Dermis blood vessel endothelial cell (primary cell): Measurements from ENCODE around the gene SEZ6L2. TPM values are rescaled to one million over a fixed set of nuclear protein-coding genes. Genes with fewer than 3 reads are reported as not detected.
"Not testable (repeated sequence)": the region's sequence is repeated elsewhere in the genome, so short reads cannot be mapped to it uniquely, and the experiment has no call there.

Experiments
- DNase-seq: peaks from one replicate; pipeline ENCODE4 v3.0.0; 2010
- total RNA-seq: library from RNA; depleted of rRNA; stranded (reverse); fragments of >200 nt; gene quantifications from 2 replicates; pipeline ENCODE4 v1.2.3, GENCODE V29; 2014

The SEZ6L2 gene
- total RNA-seq = 0.68 and 2.2 TPM in 2 replicates

DNA sequence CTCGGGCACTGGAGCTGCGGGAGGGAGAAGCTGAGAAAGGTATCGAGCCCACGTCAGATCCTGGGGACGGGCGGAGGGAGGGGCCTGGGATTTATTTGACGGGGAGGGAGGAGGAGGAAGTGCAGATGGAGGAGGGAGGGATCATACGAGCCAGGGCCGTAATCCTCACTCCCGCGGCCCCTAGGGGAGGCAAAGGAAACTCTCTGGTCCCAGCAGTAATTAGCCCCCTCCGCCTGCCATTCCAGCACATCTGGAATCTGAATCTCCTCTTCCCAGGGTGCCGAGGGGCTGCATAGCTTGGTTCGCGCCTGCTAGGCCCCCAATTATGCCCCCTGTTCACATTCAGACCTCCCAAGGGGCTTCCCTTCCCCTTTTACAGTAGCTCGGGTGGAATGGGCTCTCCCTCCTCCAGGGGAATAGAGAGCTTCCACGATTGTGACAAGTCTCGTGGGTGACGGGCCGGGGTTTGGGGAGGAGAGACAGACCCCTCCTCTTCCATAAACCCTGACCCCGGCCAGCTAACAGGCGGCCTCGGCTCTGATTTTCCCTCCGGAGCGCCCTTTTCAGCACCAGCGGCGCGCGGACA is at the start of gene SEZ6L2:
TSS of gene SEZ6L2 (minus strand) at position 35 of the 586 bp plus-strand sequence. CDS start 531 bp downstream, outside the sequence.
- DNase-seq = peak; percentile 71

DNA sequence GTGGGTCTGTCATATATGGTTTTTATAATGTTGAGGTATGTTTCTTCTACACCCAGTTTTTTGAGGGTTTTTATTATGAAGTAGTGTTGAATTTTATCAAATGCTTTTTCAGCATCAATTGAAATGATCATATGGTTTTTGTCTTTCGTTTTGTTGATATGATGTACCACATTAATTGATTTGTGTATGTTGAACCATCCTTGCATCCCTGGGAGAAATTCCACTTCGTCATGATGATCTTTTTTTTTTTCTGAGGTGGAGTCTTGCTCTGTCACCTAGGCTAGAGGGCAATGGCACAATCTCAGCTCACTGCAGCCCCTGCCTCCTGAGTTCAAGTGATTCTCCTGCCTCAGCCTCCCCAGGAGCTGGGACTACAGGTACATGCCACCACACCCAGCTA is 48.5 kb upstream of the SEZ6L2 start:
- DNase-seq = no peak

DNA sequence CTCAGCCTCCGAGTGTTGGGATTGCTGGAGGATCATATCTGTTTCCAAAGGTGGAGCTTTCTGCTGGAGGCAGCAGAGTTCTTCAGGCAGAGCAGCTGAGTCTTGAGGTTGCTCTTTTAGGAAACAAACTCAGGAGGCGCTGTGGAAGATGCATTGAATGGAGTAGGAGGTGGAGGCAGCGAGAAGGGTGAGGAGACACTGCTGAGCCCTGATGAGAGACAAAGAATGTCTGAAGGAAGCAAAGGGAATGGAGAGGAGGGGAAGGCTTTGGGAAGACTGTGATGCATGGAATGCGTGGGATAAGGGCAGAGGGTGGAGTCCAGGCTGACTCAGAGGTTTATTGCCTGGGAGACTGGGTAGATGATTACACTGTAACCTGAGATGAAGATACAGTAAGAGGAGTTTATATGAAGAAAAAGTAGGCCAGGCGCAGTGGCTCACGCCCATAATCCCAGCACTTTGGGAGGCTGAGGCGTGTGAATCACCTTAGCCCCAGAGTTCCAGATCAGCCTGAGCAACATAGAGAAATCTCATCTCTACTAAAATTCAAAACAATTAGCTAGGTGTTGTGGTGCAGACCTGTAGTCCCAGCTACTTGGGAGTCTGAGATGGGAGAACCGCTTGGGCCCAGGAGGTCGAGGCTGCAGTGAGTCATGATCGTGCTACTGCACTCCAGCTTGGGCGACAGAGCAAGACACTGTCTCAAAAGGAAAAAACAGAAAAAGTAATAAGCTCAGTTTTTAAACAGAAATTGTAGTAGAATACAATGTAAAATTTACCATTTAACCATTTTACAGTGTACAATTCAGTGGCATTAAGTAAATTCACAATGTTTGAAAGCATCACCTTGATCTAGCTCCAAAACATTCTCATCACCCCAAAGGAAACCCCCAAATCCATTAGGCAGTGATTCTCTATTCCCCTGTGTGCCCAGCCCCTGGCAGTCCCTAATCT is 44.8 kb upstream of the SEZ6L2 start:
- peak; percentile 38 for DNase-seq

GRCh38 chr16:29940656-29941055 is 41.3 kb upstream of the SEZ6L2 start:
- no peak for DNase-seq

DNA sequence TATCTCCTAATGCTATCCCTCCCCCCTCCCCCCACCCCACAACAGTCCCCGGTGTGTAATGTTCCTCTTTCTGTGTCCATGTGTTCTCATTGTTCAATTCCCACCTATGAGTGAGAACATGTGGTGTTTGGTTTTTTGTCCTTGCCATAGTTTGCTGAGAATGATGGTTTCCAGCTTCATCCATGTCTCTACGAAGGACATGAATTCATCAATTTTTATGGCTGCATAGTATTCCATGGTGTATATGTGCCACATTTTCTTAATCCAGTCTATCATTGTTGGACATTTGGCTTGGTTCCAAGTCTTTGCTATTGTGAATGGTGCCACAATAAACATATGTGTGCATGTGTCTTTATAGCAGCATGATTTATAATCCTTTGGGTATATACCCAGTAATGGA is 32.4 kb upstream of the SEZ6L2 start:
- DNase-seq = not testable (repeated sequence)

DNA sequence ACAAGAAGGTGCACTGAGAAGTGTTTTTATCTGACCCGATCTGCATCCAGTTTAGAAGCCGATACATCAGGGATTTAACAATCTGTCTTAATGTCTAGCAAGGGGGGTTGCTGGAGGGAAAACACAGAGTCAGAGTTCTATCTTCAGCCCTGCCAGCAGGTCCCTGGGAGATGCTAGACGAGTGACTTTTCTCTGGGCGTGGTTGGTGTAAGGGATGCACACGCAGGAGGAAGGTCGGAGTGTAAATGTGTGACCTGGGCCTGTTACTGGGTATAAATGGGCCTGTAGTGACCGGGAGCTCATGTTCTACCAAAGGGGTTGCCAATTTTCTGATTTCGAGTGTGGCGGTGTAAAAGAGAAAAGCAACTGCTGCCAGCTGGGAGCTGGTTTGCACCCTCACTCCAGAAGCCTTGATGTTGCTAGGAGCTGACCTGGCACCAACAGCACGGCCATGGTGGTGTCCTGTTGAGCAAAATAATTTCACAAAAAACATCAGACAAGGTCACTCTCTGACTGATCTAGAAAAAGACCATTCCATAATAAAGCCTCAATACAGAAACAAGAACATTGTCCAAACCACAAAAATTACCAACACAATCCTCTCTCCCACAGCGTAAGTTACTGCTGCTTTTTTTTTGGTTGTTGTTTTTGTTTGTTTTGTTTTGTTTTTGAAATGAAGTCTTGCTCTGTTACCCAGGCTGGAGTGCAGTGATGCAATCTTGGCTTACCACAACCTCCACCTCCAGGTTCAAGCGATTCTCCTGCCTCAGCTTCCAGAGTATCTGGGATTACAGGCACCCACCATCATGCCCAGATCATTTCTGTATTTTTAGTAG is 27.9 kb upstream of the SEZ6L2 start:
- no peak for DNase-seq

DNA sequence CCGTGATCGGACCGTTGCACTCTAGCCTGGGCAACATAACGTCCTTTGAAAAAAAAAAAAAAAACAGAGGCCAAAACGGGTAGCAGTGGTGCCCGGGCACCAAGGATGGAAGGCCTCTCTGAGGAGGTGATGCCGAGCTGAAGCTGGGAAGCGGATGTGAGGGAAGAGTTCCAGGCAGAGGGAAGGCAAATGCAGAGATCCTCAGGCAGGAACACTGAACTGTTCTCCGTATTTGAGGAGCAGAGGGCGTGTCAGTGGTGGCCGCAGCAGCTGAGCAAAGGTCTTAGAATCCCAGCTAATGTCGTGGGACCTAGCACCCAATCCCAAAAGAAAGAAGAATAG is 27.3 kb upstream of the SEZ6L2 start:
- no peak for DNase-seq

DNA sequence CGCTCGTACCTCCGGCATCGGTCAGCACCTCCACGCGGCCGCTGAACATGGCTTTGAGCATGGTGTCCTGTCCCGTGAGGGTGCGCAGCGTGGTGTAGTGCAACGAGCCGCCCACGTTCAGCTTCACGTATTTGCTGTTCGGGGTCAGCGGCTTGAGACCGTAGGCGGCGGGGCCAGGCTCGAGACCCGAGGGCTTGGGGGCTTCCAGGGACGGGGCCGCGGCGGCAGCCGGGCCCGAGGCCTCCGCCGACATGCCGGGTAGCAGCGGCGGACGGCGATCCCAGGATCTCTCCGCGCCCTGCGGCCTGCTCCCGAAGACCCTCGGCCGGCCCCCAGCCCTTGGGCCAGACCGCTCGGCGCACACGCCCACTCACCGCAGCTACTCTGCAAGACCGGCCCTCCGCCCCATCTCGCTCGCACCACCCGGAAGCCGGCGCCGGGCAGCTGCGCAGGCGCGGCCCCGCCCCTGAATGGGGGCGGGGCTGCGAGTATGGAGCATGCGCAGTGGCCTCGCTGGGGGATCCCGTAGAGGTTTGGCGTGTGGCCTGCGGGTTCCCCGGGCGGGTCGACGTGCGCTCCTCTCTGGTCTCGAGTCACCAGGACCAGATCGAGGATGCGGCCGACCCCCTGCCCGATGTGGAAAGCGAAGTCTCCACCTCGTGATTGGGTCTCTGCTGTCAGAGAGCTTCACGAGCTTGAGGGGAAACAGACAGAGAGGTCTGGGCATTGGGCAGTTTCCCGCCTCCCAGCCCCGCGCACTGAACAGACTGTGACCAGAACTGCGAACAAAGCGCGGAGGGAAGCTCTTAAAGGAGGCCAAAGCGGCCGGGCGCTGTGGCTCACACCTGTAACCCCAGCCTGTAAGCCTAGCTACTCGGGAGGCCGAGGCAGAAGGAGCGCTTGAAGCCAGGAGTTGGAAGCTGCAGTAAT is 26.7 kb upstream of the SEZ6L2 start, which contains the start of gene KCTD13:
TSS of gene KCTD13 (minus strand) at position 446 of the 930 bp plus-strand sequence. CDS start at position 253, 193 bp downstream.
- DNase-seq = peak; percentile 87

- peak; percentile 45 for DNase-seq
These were observed 25.9 kb upstream of the SEZ6L2 start for GRCh38 chr16:29925105-29925756.

DNA sequence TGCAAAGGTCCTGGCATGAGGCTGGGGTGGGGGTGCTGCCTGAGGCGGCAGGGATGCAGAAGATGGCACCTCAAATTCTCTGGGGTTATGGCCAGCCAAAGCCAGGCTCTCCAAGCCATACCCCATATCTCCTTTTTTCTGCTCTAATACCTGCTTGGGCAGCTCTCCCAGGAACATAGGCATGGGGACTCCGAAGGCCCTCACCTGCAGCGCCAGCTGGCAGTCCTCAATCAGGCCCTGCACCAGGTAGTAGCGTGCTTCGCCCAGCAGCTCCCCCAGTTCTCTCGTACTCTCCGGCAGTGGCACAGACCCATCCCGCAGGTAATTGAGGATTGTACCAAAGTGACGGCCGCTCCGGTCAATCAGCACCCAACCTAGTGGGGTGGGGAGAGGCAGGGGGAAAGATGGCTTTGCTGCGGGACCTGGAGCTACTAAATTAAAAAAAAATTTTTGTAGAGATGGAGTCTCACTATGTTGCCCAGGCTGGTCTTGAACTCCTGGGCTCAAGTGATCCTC is 23.7 kb upstream of the SEZ6L2 start:
- no peak for DNase-seq

GRCh38 chr16:29922326-29922725 is 23.0 kb upstream of the SEZ6L2 start:
- no peak for DNase-seq

- DNase-seq = peak; percentile 20
These were observed 21.7 kb upstream of the SEZ6L2 start for GRCh38 chr16:29921034-29921385.

GRCh38 chr16:29920288-29921033 is 21.1 kb upstream of the SEZ6L2 start:
- DNase-seq = no peak

DNA sequence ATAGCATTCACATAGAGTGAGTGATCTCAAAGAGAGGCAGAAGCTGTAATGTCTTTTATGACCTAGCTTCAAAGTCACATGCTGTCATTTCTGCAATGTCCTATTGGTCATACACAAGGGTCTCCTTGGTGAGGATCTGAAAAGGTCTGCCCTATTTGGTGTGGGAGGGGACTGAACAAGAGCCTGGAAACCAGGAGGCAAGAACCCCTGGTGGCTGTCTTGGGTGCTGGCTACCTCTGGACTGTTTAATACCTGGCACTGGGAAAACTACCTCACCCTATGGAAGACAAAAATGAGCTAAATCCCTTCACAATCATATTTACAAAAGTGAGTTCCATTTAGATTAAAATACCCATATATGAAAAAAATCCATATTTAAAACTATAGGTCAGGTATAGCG is 17.6 kb upstream of the SEZ6L2 start:
- peak; percentile 3 for DNase-seq

DNA sequence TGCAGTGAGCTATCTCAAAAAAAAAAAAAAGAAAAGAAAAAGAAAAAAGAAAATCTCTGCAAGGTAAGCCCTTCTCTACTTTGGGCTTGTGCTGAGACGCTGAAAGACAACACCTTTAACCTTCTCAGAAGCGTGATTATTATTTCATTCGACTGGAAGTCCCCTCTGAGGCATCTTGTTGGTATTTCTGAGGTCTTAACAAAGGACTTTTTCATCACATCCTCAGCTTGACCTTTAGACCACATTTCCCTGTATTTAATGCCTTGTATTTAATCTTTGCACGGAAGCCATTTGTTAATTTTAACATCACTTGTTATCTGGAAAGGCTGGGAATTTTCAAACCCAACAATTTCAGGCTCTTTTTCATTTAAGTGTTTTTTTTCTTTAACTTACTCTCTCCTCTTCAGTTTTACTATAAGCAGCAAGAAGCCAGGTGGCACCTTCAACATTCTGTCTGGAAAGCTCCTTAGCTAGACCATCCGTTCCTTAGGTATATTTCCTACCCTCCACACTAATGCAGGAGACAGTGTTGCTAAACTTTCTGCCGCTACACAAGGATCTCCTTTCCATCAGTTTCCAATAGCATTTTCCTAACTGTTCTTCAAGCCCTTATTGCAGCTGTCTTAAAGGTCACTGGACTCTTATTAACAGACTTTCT is 16.4 kb upstream of the SEZ6L2 start:
- peak; percentile 79 for DNase-seq

GRCh38 chr16:29913514-29913913 is 14.2 kb upstream of the SEZ6L2 start:
- DNase-seq = no peak

- no peak for DNase-seq
These were observed 12.7 kb upstream of the SEZ6L2 start for GRCh38 chr16:29912087-29912486.

DNA sequence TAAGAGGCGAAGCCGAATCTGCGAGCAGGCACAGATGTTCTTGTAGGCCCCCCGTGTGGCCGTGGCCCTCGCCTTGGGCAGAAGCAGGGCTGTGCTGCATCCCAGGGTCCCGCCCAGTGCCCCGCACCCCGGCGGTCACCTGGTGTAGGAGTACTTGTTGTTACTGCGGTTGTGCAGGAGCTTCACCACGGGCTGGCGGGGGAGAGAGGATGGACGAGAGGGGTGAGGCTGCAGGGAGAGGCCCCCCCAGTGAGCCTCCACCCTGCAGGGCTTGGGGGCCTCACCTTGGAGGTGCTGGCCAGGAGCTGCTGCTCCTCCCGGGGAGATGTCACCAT is 12.3 kb upstream of the SEZ6L2 start:
- DNase-seq = no peak

GRCh38 chr16:29910819-29911675 is 11.7 kb upstream of the SEZ6L2 start:
- no peak for DNase-seq
